Stimulated activated naive CD4-positive, alpha-beta T cell treated with Interleukin-2 at 50 U/mL for 16 hours (primary cell): ENCODE measurements around the gene PPP2R2B.
A peak's percentile ranks its signal among the peaks of the same experiment; 100 is the strongest.

Experiments
- DNase-seq: peaks from one replicate; lab custom pipeline; 2025; lab: John Stamatoyannopoulos, UW

PPP2R2B gene

DNA sequence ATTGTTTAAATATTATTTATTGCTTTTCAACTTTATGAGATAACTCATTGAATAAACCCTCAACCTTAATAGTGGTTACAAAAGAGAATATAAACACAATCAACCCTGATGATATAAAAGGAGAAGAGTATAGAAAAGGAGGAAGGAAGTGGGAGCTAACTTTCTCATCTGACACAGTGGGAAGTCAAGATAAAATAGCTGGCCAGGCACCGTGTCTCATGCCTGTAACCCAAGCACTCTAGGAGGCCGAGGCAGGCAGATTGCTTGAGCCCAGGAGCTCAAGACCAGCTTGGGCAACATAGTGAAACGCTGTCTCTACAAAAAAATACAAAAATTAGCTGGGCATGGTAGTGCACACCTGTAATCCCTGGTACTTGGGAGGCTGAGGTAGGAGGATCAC lies 93.5 kb downstream of the PPP2R2B start:
- DNase-seq, result no peak

DNA sequence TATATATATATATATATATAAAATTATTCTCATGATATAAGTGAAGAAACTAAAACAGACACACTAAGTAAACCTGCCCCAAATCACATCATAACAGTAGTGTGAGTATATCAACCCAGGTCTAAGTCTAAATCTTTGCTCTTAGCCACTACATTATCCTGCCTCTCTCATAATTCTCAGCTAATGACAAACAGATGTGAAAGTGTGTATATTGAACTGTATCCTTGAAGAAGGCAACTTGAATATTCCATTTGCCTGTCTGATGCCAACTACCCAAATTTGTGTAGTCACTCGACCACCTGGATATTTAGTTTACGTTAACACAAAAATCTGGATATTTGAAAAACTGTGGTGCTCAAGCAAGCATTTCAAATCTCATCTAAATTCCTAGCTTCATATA lies 97.4 kb downstream of the PPP2R2B start:
- no peak for DNase-seq

DNA sequence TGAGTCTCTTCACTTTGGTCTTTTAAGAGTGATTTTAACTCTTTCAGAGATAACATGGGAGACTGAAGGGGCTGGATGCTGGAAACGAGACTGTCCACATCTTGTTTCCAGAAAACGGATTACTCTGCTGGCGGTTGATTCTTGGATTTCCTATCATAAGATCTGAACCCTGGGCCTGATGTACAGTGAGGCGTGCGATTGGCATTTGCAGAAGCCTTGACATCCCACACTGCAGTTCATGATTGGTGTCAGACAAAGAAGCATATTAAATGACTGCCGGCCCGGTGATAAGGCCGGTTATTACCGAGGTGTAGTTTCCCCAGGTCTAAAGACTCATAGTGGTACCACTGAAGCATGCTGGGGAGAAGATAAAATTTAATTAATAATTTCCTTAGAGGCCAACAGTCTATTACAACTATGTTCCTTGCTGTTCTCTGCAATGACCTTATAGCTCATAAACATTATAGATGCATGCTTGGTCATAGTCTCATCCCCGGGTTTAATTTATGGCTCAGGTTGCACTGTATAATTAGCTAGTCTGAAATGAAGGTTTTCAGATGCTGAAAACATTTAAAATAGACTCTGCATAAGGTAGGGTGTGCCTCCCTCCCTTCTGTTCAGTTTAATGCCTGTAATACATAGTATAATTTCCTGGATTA lies 99.2 kb downstream of the PPP2R2B start:
- no peak for DNase-seq

DNA sequence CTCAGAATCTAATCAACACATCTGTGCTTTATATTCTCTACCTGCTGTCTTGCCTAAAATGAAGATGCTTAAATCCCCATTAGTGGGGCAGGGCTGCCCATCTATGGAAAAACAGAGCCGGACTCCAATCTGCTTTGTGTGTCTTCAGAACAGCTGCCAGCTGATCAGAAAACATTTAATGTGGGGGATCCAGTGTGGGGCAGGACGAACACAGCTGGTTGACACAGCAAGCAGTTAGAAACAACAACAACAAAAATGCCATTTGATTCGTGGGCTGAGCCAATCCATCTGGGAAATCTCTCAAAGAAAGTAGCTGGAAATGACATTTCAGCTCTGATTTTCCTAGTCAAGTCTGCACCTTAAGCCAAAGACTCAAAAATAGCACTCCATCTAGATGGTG lies 99.8 kb downstream of the PPP2R2B start:
- no peak for DNase-seq

DNA sequence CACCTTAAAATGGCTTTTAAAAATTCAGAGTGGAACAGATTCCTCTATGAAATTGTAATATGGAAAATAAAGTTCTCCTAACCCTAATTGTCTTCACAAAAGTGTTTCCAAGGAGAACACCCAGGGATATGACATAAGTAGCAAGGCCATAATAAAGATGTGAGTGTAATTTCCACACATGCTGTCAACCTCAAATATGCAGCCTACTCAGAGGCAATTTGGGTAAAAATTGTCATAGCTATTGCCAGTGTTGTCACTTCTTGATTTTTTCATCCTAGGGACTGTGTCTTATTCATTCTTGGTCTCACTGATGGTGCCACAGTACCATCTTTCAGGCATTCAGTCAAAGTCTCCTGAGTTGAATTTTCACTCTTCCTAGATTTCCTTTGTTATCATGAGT lies 100.3 kb downstream of the PPP2R2B start:
- no peak for DNase-seq

DNA sequence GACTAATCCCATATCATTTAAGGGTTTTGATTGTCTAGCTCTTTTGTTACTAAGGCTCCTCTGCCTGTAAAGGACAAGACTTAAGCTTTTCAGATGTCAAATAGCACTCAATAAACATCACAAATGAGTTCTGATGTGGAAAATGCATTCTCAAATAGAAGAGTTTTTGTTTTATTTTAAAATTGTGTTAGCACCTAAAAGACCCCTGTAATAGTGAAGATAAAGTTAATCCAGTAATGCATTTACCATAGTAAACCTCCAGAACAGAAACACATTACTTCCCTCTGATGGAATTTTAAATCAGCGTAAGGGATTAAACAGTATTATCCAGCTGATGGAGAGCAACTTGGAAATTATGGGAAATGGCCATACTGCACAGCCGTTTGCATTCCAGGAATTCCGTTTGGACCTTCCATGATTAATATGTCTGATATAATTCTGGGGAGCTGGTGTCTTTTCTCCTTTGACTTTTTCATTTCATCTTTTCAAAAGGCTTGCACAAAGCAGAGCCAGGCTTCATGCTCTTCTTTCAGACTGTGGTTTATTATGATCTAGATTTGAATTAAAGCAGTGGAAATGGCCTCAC lies 105.6 kb downstream of the PPP2R2B start:
- DNase-seq, result no peak

DNA sequence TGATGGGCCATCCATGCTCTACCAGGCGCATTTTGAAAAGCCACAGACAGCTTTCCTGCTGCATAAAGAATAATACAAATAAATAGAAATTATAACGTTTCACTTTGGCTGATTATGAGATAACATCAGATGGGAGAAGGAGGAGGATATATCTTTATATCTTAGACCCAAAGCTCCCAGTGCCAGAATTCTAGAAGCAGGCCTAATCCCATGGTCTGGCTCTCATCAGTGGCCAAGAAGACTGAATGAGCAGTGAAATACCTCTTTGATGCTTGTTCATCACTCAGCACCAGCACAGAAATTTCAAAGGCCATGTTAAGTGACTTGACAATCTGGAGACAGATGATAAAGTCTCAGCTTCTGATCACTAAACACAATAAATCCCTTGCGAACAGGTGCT lies 107.6 kb downstream of the PPP2R2B start:
- DNase-seq, result no peak

DNA sequence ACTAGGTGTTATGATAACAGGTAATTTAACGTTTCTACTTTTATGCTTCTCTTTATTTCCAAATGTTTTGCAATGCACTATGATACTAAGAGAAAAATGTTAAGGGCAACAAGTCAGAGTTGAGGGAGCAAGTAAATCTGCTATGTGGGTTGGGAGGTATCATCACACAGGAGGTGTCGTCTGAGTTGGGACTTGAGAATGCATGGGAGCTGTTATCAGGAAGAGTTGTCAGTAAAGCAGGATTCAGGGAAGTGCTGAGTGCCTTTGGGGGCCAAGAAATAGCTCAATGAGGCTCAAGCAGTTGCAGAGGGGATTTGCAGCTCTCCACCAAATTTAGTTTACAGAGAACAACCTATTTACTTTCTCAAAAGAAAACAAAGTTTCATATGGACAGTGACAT lies 108.0 kb downstream of the PPP2R2B start:
- no peak for DNase-seq

DNA sequence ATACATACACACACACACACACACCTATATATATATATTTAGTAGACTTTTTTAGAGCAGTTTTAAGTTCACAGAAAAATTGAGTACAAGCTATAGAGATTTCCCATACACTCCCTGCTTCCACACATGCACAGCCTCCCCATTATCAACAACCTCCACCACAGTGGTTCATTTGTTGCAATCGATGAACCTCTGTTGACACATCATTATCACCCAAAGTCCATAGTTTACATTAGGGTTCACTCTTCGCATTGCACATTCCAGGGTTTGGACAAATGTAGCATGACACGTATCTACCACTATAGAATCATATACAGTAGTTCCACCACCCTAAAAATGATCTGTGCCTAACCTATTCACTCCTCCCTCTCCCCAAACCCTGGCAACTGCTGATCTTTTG lies 111.0 kb downstream of the PPP2R2B start:
- DNase-seq, result no peak

DNA sequence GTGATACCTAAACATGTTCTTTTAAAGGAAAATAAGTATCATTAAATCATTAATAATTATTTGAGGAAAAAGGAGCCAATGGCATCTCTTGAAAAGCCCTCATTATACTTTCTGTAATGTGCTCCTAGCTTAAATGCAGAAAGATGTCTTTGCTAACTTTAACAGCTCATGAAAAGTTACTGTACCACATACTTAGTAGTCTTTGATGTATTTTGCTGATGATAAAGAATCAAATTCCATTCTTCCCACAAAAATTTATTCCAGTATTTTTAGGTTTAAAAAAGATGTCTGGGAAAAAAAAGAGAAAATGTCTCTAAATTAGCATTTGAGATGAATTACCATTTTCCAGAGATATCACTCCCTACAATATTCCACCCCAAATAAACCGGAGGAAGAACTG lies 112.5 kb downstream of the PPP2R2B start:
- no peak for DNase-seq

DNA sequence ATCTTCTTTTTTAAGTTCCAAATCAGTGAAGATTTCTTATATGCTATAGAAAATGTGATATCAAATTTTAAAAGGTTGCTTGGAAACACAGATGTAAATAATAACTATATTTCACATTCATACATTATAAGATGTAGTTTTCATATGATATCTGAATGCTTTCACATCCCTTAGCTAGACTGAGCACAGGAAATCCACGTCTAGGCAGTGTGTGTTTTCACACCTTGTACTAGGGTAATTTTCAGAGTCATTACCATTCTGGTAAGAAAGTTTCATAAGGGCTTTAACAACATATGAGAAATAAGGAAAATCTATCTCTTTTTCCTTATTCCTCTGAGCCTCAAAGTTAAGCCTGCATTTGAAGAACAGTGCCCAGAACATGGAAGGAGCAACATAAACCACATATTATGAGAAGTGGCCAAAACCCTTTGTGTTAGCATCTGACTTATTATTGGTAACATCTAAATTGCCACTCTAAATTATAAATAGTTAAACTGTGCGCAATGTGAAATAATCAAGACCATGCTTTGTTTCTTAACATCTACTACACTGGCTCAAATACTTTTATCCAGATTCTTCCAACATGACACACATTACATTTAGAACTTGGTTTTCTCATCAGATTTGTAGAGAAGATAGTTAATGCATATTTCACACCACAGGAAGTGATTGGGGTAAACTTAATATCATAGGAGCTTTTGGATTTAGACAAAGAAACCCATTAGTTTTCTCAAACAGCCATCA lies 113.3 kb downstream of the PPP2R2B start:
- no peak for DNase-seq

DNA sequence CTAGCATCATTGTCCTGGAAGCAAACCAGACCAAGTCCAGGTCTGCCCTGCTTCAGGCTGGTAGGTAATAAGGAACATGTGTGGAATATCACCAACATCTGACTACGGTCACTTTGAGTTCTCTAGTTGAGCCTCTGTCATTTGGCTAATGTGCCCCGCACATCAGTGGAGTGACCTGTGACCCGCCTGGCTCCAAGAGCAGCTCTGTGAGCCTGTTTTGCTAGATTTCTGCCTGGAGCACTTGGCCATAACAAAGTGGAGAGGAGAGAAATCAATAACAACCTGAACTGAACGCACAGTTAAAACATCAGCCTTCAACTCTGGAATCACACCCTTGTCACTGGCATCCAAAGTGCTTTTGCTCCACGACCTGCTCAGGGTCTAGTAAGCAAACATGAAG lies 115.7 kb downstream of the PPP2R2B start:
- no peak for DNase-seq

DNA sequence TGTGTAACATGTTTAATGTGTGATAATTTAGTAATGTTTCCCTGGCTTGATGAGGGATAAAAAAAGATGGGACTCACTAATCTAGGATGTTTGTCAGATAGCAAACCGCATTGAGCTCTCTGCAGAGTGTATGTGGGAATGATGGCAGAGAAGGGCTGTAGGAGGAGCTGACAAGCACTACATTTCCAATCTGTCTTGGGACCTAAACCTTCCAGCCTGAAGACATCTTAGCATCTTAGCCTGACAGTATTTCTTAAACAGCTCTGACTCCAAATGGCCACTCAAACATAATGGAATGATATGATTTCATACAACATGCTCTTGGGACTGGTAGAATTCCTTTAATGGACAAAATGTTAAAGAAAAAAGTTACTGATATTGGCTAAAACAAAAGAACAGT lies 116.7 kb downstream of the PPP2R2B start:
- DNase-seq, result no peak

DNA sequence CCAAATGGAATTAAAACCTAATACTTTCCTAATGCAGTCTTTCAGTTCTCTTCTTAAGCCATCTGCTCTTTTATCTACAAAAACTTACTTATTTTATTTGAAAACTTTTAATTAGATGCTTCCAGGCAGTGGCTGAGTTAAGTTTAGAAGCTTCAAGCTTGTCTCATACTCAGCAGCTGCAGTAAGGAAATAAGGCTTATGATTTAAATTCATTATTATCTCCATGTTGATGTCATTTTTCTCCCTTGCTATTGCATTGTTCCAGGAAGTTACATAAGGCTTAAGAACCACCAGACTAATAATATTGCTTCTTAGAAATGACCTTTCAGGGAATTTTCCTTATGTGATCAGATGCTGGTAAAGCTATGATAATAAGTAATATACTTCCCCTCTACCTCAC lies 119.6 kb downstream of the PPP2R2B start:
- DNase-seq, result no peak

DNA sequence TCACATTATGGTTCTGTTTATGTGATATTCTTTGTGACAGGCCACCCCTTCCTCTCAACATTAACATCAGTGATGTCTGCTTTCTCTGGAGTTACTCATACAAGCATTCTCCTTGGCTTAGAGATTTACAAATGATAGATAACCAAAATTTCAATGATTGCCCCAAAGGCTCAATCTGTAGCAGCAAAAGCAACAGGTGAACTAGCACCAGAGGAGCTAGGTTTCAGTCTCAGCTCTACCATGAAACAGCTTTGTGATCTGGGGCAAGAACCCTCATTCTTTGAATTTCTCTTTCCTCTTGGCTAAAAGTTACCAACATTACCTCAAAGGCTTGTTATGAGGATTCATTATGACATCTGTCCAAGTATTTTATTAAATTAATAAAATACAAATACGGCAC lies 120.5 kb downstream of the PPP2R2B start:
- no peak for DNase-seq

DNA sequence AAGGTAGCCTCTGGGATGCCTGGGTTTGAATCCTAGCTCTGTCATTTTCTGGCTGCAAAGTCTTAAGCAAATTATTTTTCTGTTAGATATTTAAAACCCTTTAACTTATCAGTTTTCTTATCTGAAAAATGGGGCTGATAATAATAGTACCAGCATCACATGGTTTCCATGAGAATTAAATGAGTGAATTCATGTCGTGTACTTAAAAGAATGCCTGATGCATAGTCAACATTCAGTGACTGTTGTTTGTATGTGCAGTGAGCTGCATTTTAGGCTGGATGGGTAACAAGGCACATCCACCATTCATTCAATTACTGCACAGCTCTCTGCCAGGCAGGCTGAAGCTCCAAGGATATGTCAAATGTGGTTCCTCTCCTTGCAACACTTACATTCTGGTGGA lies 122.0 kb downstream of the PPP2R2B start:
- no peak for DNase-seq

DNA sequence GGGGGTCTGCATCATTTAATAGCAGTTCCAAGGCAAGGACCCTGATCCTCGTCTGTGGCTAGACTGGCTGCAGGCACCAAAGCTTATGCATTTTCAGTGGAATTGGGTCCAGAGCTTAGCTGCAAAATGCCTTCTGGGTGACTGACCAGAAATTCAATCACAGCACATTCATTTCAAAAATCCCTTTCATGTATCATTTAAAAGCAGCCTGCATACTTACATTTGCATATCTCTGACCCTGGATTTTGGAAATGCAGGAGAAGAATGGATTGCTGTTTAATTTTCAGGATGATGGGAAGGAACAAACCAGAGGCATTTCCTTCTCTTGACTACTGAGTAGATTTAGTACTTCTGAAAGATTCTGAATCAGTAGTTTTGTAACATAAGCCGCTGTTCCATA lies 122.8 kb downstream of the PPP2R2B start:
- no peak for DNase-seq

DNA sequence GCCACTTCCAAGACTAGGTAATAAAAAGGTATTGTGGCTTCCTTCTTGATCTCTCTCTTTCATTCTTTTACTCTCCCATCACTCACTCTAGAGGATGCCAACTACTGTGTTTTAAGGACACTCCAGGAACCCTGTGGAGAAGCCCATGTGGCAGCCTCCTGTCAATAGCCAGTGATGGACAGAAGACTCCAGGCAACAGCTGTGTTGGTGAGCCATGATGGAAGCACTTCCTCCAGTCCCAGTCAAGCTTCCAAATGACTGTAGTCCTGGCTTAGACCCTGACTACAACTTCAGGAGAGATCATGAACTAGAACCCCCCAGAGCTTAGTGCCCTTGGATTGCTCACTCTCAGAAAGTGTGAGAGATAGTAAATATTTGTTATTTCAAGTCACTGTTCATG lies 123.9 kb downstream of the PPP2R2B start:
- no peak for DNase-seq

DNA sequence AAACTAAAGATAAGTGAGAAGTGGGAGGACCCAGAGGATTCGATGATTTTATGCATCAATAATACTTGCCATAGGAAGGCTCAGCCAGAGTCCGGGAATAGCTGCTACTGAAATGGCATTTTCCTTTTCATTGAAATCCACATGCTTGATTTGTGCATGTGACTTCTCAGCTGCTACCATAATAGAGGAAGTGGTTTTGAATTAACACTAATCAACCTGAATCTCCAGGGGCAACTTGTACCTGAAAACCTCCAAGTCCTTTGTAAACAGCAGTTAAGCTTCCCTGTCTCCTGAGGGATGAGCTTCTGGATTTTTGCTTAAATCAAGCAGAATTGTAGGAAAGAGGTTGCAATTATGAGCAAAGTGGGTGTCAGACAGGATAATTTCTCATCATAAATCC lies 124.9 kb downstream of the PPP2R2B start:
- no peak for DNase-seq

DNA sequence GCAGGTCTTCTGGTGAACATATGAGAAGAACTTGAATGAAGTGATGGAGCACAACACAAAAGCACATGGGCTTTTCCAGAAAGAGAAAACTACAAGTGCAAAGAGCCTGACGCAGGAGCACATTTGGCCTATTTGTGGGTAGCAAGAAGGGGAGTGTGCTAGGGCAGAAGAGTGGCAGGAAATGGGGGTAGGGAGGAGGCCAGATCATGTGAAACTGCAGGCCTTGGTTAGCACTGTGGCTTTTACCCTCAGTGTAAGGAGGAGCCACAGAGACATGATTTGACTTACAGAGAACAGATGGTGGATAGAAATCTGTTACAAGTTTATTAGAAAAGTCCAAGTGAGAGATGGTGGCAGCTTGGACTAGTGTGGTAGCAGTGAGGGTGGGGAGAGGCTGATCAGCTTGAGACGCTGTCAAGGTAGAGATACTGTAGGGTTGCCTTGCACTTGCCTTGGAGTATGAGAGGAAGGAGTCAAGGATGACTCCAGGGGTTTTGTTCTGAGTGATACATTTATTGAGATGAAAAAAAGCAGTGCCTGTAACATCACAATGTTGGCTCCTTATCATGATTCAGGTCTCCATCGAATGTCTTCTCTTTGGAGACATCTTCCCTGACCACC lies 126.7 kb downstream of the PPP2R2B start:
- DNase-seq, result peak; percentile 38

DNA sequence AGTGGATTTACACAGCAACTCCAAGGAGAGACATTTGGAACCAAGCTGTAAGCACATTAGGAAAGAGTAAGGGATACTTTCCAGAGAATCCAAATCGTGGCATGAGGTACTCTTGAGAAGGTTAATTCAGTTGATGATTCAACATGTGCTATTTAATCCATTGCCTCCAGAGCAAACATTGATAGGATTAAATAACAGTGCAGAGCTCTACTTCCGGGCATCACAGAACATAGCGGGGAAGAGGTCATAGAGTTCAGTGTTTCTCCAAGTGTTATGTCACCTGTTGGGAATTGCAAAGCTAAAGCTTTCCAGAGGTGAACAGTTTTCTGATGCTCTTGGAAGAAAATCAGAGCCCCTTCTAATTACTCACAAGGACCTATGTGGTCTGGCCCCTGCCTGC lies 127.5 kb downstream of the PPP2R2B start:
- no peak for DNase-seq

DNA sequence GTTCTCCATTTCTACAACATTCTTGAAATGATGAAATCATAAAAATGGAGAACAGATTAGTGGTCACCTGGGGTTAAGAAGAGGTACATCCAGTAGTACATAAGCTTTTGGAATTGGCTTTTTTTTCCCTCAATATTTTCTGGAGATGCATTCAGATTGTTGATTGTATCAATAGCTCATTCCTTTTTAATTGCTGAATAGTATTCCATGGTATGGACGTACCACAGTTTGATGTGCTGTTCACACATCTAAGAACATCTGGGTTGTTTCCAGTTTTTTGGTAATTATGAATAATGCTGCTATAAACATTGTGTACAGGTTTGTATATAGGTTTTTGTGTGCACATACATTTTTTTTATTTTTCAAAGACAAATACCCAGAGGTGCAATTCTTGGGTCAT lies 130.0 kb downstream of the PPP2R2B start:
- no peak for DNase-seq

DNA sequence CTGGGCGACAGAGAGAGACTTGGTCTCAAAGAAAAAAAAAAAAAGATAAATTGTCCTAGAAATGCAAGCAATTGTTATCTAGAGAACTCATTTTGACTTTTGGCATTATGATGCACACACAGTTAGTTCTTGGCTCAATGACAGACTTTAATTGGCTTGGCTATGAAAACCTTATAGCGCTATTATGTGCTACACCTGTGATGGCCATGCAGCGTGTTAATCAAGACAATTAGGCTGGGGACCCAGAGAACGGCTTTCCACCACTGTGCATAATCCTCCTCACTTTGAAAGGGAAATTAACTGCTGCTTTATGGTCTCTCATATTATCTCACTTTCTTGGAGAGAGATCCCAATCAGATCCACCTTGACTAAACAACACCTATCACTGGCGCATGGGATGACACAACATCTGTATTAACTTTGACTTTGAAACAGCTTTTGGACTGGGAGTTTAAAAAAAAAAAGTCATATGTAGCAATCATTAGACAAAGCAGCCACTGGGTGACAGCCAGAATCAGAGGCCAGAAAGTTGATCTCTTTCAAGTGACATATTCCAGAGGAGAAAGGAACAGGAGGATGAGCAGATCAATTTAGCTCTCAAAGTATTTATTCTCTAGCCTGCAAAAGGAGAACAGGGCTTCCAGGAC lies 132.5 kb downstream of the PPP2R2B start:
- no peak for DNase-seq
